HuH-7 (cell line): Measurements from ENCODE around the gene LRRK2.
"Not testable (repeated sequence)": the region's sequence is repeated elsewhere in the genome, so short reads cannot be mapped to it uniquely, and the experiment has no call there.

Experiments
- DNase-seq: peaks from one replicate; pipeline ENCODE4 v3.0.0; 2011; ENCODE audit warnings: low spot score

LRRK2 gene

DNA sequence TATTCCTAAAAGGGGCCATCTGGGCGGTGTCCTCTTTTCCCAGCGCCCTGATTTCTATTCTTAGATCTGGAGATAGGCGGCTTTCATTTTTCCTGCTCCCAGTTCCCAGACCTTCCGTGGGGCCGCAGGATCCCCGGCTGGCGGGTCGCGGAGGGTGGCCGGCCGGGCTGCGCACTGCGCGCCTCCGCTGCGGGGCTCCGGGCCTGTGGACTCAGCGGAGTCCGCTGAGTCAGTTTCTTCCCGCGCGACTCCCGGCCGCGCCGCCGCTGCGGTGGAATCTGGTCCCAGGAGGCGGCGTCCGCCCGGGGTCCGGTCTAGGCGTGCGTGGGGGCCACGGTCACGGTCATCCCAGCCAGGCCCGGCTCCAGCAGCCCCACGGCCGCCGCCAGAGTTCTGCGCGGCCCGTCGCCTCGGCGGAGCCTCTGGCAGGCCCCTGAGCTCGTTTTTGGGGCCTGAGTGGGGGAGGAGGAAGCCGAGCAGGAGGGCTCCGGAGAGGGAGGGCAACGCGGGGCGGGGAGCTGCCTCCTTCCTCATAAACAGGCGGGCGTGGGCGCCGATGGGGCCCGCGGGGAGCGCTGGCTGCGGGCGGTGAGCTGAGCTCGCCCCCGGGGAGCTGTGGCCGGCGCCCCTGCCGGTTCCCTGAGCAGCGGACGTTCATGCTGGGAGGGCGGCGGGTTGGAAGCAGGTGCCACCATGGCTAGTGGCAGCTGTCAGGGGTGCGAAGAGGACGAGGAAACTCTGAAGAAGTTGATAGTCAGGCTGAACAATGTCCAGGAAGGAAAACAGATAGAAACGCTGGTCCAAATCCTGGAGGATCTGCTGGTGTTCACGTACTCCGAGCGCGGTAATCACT is at the start of gene LRRK2:
Gene LRRK2, plus strand, starts transcription at position 559 of the 853 bp plus-strand sequence. Its CDS starts 135 bp downstream, at position 694.
- DNase-seq = peak; percentile 32

DNA sequence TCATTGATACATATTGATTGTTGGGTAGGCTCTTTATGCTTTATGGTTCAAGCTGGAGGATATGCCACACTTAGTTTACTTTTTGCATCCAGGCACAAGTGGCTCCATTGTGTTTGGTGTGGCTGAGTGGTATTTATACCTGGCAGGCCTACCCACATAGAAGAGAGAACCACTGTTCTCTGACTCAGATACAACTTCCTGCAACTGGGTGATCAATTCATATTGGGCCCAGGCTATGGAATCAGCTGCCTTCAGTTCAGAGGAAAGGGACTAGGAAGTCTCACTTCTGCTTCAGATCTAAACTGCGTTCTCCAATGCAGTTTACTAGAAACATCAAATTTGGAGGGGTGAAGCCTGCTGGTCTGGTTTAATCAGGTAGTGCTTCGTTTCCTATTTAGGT is 49.8 kb upstream of the LRRK2 start:
- DNase-seq = no peak

DNA sequence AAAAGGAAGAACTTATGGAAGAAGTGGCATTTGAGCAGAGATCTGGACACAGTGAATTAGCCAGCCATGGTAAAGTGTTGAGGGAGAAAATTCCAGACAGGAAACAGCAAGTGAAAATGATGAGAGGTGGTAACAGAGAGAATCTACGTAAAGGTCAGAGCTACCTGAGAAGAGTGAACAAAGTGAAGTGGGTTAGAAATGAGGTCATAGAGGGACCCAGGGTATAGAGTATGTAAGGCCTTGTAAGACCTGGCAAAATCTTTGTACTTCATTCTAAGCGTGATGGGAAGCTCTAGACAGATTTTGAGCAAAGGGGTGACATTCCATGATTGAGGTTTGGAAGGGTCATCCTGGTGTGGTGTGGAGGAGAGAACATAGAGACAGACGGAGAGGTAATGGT is 49.3 kb upstream of the LRRK2 start:
- no peak for DNase-seq

DNA sequence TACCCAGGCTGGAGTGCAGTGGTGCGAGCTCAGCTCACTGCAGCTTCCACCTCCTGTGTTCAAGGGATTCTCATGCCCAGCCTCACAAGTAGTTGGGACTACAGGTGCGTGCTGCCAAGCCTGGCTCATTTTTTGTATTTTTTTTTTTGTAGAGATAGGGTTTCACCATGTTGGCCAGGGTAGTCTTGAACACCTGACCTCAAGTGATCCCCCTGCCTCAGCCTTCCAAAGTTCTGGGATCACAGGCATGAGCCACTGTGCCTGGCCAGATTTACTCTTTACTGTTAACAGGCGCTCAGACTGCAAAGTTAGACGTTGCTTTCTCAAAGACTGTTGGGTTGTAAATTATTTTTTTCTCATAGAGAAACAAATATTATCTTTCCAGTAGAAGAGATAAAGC is 46.1 kb upstream of the LRRK2 start:
- DNase-seq = no peak

DNA sequence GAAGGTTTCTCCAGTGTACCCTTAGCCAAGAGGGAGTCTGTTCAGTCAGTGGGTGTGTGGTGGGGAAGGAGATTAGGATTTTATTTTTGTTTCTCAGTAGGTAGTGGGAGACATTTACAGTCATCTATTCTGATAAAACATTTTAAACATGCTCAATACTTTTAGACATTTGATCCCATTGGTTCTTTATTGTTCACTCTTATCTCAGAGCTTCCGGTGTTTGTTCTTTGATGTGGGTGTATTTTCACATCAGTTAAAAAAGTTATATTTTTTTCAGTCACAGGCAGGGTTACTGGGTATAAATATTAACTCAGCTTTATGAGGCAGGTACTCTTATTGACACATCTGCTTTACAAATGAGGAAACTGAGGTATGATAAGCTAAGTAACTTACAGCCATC is 43.3 kb upstream of the LRRK2 start:
- no peak for DNase-seq

DNA sequence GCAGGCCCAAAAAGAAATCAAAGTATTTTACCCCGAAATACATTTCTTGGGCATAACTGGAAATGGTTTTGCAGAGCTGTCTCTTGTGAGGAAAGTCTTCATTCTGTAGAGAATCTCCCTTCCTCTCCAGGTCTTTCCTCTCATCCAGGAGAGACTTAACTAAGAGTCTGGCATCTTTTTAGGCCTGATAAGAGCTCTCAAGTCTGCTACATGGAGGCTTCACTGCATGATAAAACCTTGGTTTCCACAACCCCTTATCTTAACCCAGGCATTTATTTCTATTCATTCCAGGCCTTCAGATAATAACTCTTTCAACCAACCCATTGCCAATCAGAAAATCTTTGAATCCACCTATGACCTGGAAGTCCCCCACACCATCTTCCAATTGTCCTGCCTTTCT is 41.1 kb upstream of the LRRK2 start:
- DNase-seq = no peak

DNA sequence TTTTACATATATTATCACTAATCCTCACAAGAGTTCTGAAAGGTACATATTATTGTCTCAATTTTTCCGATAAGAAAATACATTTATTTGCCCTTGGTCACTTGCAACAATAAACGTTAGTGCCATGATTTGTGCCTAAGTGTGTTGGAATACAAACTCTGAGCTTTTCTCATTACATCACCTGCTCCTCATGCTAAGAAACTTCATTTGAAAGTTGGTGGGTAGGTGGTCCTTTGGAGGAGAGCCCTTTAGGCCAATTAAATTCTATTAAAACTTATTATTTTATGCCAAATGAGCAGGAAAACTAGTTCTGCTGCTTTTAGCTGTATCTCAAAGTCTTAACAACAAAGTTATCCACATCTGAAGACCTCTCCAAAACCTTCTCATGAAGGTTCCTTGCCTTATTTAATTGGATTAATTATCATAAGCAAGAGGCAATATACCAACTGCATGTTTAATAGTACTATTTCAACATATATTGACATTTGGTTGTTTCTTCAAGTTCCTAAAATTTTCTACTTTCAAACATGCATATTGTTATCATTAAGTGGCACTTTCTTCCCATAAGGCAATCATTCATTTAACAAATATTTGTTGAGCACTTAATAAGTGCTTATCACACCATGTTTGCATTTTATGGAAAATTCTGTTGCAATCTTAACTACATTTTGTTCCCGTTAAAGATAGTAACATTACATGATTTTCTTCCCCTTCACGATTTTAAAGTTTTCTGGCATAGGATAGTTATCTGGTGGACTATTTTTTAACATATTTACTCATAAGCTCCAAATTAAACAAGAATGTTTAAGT is 40.1 kb upstream of the LRRK2 start:
- no peak for DNase-seq

DNA sequence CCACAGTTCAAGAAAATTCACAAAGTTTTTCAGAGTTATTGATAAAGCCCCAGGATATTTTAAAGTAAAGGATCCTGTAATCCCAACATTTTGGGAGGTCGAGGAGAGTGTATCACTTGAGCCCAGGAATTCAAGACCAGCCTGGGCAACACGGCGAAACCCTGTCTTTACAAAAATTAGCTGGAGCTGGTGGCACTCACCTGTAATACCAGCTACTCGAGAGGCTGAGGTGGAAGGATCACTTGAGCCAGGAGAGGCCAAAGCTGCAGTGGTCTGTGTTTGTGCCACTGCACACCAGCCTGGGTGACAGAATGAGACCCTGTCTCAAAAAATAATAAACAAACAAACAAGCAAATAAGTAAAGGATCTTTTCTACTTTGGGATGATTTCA is 39.5 kb upstream of the LRRK2 start:
- no peak for DNase-seq

DNA sequence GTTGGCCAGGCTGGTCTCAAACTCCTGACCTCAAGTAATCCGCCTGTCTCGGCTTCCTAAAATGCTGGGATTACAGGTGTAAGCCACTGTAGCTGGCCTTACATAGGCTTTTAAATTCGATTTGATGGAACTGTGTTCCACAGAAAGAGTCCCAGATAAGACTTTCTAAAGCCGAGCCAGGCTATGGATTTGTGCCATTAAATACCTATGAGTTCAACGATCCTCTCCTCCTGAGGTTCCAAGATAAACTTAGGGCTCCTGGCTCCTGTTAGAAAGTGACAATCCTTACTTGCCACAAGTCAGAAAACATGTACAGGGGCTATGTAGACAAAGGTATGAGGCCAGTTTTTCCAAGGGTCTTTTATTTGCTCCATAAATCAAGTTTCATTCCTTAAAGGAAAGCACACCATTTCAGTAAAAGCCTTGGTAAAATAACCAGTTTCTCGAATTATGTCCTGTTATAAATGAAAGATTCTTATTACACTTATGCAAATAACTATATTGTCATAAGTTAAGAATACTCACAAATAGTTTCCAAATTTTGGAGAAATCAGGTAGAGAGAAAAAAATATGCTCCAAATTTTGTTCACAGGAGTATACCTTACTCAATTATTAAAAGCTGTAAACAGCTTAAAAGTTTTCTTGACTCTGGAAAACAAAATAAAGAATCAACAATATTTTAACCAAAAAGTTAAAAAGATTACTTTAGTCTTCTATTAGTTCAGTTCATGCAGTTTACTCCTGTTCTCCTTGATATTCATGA is 36.1 kb upstream of the LRRK2 start:
- DNase-seq = no peak

DNA sequence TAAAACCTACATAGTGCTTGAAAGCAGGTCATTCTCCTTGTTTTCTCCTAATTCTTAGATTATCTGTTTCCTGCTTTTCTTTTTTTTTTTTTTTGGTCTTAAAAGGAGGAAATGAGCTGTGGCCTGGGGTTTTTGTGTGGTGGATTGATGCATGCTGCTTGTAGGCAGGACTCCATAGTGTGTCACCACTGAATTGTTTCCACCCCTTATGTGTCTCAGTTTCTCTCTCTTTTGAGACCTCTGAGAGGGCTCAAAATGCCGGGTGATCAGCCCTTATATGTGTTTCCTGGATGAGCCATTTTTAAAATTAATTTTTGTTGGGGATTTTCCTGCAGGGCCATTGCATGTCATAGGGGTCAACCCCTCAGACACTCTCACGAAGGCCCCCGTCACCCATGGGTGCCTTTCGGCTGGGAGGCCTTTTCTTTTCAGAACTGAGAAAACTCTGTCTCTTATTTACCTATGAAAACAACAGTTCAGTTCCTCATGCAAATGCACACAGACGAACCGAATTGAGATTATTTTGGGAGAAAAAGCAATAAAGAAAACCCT is 32.0 kb upstream of the LRRK2 start:
- no peak for DNase-seq

DNA sequence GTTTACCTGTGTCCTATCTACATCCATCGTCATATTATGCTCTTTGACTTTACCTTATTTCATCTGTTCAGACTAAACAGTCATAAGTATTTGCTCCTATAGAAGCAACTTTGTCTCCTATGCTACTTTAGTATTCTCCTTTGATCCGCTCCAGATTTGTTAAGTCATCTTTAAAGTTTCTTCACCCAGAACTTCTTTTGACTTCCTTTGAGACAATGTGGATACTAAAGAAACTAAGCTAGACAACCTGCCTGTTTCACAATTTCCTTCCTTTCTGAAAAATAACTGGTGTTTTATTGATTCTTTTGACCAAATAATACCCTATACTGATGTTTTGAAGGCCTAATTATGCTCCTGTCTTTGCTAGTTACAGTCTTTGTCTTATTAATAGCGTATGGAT is 30.0 kb upstream of the LRRK2 start:
- DNase-seq = no peak

DNA sequence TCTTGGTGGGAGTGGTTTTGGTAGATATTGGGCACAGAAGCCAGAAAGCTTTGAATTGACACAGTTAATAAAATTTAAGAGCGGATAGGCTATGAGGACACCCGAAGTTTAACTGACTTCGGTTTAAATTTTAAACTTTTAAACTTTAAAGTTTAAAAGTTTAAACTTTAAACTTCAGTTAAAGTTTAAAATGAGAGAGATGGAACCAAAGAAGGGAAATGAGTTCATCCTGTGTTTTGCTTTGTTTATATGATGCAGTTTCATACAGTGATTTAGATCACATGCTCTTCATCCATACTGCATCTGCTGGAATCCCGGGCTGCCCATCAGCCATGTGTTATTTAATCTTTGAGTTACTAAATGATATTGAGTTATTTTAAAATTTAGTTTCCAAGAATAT is 27.2 kb upstream of the LRRK2 start:
- DNase-seq = no peak

DNA sequence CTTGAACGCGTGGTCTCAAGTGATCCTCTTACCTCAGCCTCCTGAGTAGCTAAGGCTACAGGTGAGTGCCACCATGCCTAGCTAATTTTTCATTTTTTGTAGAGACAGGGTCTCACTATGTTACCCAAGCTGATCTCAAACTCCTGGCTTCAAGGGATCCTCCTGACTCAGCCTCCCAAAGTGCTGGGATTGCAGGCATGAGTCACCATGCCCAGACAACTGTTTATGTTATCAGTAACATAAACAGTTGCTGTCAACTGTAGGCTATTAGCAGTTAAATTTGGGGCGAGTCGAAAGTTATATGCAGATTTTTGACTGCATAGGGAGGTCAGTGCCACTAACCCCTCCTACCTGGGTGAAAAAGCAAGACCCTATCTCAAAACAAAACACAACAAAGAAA is 26.2 kb upstream of the LRRK2 start:
- no peak for DNase-seq

DNA sequence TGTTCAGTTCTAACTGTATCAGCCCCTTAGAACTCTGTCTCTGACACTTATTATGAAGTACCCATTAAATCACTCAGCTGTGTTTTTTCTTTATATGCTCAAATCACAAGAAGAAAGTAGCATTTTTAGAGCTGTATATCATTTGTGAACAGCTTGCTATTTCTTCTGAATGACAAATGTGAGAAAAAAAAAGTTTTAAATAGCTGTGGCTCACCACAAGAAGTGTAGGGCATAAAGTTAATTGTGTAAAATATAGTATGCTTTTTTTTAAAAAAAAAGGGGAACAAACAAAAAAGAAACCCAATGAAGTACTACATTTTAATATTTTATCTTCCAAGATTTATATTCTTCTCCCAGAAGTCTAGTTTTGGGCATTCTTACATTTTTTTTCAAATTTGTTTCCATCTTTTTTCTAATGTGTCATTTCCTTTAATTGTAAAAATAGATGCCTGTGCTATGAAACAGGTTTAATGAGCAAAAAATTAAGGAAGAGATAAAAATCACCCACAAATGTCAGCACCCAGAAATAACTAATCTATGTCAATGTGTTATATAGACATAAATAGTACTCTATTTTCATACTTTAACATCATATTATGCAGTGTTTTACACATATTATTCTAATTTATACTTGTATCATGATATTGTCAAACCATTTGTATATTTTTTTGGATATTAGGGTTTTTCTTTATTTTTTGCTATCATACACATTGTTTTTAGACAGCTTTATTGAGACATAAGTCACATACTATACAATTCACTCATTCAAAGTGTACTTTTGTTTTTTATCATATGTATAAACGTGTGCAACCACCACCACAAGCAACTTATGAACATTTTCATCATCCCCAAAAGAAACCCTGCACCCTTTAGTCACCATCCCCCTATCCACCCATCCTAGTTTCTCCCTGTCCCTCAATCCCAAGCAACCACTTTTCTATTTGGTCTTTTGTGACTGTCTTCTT is 22.4 kb upstream of the LRRK2 start:
- no peak for DNase-seq

DNA sequence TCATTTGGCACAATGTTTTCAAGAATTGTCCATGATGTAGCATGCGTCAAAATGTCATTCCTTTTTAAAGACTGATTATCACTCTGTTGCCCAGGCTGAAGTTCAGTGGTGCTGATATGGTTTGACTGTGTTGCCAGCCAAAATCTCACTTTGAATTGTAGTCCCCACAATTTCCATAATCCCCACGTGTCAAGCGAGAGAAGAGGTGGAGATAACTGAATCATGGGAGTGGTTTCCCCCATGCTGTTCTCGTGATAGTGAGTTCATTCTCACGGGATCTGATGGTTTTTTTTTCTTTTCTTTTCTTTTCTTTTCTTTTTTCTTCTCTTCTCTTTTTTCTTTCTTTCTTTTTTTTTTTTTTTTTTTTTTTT is 21.8 kb upstream of the LRRK2 start:
- no peak for DNase-seq

DNA sequence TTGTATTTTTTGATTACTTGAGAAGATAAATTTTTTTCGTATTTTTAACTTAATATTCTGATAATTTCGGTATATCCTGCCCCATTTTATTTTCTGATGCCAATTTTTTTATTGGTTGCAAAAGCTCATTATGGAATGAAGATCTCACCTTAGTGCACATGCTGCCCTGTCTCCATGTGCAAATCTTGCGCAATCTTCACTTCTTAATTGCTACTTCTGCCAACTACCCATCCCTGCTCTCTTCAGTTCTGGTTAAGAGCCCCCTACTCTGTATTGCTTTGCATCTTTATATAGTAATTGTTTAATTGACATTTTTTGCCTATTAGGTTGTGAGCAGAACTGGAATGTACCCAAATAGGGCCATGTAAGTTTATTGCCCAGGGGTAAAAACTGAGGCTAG is 20.5 kb upstream of the LRRK2 start:
- no peak for DNase-seq

DNA sequence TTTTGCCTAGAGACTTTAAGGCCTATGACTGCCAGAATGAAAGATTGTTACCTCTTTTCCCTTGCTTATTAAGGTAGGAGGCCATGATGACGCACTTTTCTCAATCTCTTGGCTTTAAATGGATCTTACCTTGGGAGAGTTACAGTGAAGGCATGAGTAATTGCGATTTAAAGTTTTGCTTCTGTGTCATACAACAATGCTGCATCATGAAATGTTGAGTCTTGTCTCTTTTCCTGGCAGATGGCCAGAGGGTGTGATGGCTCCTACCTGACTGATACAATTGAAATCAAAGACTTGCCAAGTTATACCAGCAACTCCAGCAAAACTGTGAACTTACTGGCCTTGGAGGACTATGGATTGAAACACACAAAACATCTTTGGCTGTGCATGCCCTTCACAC is 17.2 kb upstream of the LRRK2 start:
- no peak for DNase-seq

DNA sequence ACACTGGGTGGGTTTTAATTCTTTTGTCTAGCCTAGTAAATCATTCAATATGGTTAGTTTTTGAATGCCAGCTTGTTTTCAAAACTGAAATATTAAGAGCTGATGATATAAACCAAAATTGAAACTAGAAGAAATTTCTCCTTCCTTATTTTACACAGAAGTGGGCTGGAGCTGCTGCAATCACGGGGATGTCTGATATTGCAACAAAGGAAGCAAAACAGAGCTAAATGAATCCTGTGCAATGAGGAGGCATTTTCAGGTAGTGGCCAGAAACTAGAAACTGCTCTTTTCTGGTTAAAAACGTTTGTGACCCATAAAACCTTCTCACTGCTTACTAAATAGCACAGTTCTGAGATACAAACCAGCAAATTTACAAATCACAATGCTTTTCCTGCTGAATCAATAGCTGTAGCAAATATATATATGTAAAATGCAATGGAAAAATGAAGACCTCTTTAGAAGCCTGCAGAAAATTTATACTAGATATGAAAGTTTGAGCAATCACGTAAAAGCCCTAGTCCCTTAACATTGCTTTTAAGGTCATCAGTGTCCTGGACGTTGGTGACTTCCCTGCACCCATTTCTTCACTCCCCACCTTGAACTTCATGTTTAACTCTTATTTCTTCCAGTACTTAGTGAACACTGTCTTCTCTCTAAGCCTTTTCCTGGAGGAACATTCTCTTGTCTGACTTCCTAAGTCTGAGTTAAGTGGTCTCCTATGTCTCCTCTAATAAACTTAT is 15.9 kb upstream of the LRRK2 start:
- no peak for DNase-seq

DNA sequence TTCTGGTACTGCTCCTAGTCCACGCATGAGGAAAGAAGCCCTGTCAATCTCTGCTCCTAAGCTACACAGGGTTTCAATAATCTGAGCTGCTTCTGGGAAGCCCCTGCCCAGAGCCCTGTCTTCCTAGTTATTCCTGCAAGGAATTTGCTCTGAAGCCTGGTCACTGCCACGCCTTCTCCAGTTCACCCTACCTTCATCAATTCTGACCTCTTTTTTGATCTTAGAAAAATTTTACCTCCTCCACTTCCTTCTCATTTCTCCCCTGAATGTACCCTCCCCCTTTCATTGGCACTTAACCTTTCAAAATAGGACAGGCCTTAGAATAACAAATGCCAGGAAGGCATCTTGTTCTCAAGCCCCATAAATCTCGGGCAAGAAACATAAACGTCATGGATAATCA is 14.9 kb upstream of the LRRK2 start:
- DNase-seq = no peak

DNA sequence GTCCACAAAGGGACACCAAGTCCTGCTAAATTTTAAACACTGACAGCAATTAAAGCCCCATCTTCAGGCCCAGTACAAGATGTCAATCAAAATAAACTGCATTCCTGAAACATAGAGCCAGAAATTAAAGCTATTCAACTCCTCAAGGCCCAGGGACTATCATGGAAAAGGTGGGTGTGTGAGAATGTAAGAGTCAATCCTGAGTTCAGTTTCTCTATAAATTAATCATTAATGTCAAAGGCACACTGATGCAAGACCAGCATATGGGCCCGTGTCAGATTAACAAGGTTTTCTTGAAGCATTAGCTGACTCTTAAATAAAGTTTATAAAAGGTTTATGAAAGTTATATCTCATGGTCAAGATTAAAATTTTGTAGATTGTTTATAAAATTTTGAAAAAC is 13.6 kb upstream of the LRRK2 start:
- not testable (repeated sequence) for DNase-seq

DNA sequence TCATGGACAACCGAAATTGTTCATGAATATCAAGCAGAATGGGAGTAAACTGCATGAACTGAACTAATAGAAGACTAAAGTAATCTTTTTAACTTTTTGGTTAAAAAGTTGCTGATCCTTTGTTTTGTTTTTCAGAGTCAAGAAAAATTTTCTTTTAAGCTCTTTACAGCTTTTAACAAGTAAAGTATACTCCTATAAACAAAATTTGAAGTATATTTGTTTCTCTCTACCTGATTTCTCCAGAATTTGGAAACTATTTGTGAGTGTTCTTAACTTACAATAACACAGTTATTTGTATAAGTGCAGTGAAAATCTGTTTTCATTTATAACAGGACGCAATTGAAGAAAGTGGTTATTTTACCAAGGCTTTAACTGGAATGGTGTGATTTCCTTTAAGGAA is 12.2 kb upstream of the LRRK2 start:
- no peak for DNase-seq
